Measurements from ENCODE around the gene WIZ. TPM values are rescaled to one million over a fixed set of nuclear protein-coding genes. Genes with fewer than 3 reads are reported as not detected.

Gene WIZ
- polyA plus RNA-seq, 12 donors: 20.6 to 41.1 (median 25.5) TPM; not detected in 1

GRCh38 chr19:15466851-15467733 is 17.3 kb upstream of the WIZ start:
- no peak for DNase-seq

DNA sequence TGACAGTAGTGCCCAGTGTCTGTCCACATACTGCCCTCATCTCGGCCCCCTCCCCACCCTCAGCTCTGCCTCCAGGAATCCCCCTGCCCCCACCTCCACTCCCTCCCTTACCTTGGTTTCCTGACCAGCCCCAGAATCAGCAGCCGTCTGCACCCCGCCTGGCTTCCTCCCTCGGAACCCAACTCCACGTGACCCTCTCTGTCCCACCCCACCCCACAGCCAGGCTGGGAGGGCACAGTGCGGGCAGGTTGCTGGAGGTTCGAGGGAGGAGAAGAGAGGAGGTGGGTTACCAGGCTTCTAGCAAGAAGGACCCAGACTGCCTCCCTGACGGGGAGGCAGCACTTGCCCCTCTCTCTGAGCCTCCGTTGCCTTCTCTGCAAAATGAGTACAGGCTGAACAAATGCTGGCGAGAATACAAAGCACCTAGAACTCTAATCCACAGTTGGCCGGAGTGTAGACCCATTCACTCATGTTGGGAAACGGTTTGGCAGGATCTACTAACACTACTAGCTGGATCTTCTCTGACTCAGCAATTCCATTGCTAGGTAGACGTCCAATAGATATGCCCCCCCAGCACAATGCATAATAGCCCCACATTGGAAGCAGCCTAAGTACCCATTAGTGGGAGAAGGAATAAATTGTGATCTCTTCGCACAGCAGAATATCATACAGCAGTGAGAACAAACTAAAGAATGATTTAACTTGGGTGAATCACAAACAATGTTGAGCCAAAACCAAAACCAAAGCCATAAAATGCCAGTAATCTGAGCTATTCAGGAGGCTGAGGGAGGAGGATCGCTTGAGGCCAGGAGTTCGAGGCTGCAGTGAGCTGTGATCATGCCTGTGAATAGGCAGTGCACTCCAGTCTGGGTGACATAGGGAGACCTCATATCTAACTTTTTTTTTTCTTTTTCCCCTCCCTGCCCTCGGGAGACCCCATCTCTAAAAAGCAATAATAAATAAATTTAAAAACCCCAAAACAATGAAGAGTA is 14.9 kb upstream of the WIZ start, which contains the start of gene RASAL3:
Gene RASAL3, minus strand, starts transcription at position 151 of the 992 bp plus-strand sequence. CDS start 186 bp downstream, outside the sequence.
- no peak for DNase-seq

- no peak for DNase-seq
These were observed 14.2 kb upstream of the WIZ start for GRCh38 chr19:15463861-15464371.

- no peak for DNase-seq
These were observed 11.9 kb upstream of the WIZ start for GRCh38 chr19:15461694-15462093.

DNA sequence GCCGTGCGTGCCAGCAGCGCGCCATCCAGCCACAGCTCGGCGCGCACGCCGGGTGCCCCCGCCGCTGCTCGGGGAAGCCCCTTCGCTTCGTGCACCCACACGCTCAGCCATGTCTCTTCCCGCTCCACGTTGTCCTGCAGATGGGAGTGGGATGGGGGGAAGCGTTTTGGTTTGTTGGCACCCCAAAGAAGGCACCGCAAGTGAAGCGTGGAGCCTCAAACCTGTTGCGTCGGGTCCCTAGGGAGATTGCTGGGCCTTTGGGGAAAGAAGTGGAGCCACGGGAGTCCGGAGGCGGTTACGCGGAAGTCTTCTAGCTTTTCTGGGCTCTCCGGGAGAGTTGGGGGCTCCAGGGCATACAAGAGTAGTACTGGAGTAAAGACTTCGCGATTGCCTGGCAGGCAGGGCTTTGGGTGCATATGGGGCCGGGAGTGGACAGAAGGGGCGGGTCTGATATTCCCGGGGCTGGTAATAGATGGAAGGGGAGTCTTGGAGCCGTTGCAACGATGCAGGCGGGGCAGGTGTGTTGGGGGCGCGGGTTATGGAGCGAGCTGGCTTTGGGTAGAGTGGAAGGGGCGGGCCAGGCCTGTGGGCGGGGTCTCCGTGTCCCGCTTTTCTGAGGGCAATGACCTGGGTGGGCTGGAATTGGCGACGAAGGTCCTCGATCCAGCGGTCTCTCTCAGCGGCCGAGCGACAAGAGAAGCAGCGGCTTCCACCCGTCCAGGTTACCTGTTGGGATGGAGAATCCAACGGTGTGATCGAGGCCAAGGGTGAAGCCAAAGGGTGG is 8.1 kb upstream of the WIZ start:
- DNase-seq: no peak

DNA sequence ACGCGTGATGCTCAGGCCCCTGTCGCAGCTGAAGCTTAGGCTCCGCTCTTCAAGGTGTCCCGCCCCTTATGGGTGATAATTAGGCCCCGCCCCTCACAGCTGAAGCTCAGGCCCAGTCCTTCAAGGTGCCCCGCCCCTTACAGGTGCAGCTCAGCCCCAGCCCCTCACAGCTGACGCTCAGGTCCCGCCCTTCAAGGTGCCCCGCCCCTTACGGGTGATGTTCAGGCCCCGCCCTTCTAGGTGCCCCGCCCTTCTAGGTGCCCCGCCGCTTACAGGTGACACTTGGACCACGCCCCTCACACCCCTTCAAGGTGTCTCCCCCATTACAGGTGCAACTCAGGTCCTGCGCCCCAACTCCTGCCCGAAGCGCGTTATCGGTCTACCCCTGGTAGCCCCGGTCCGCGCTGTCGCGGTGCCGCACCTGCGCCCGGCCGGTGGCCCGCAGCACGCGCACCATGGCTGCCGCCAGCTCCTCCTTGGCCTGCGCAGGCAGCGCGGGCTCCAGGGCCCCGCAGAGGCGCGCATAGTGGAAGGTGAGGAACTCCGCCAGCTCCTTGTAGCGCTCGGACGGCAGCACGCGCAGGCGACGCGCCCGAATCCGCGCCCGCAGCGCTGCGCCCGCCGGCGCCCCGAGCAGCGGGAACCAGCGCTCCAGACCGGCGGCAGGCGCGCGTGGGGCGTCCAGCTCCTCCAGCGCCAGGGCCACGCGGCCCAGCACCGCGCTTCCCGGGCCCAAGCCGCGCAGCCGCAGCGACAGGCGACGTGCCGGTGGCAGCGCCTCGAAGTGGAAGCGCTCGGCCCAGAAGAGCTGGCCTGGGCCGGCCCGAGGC is 7.3 kb upstream of the WIZ start:
- DNase-seq: no peak

DNA sequence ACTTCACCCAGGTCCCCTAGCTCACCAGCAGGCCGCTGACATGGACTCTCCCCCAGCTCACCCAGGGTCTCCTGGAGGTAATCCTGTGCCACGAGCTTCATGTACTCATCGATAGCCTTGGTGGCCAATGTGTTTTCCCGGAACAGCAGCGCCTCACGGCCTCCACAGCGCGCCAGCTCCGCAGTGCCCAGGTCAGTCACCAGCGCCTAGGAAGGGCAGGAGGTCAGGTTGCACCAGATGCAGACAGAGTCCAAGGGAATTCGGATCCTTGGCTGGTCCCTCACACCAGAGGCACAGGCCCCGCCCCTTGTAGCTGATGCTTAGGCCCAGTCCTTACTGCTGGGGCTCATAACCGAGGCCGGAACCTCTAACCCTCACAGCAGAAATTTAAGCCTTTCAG is 6.7 kb upstream of the WIZ start:
- DNase-seq: no peak

DNA sequence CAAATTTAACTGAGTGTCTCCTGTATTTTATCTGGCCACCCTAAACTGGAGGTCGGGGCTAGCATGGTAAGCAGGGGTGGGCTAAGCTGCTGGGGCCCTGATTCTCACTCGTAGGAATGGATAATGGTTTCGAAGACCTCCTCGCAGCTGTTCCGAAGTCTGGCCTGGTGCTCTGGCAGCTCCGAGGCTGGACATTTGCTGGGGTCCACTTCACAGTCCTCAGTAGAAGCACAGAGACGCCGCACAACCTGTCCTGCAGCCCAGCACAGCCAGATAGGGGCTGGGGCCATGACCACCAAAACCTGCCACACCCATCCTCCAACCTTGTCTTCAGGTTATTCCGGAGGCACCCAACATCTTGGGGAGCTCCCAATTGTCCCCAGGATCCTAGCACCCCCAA is 6.2 kb upstream of the WIZ start:
- DNase-seq: no peak

GRCh38 chr19:15453906-15454860 is 4.4 kb upstream of the WIZ start:
- DNase-seq: no peak

DNA sequence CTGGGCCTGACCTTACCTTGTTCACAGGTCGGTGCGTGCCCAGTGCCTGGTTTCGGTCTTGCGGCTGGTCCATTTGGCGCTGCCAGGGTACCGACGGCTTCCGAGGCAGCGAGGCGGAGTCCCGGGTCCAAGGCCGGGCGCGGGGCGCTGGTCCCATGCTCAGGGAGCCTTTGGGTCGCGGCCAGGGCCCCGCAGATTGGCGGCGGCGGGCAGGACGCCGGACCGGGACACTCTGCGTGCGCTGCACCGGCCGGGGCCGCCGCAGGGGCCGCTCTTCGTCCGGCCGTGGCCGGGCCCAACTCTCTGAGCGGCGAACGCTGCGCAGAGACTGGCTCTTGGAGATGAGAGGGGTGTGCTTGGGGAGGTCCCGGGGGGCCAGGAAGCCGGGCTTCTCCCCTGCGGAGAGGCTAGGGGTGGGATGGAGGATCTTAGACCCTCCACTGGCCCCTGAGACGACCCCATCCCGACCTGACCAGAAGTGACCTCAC is 3.4 kb upstream of the WIZ start:
- no peak for DNase-seq

- DNase-seq: peak; percentile 78
These were observed 2.6 kb upstream of the WIZ start for GRCh38 chr19:15452111-15453047.

GRCh38 chr19:15450528-15450890 is 753 bp upstream of the WIZ start:
- no peak for DNase-seq

DNA sequence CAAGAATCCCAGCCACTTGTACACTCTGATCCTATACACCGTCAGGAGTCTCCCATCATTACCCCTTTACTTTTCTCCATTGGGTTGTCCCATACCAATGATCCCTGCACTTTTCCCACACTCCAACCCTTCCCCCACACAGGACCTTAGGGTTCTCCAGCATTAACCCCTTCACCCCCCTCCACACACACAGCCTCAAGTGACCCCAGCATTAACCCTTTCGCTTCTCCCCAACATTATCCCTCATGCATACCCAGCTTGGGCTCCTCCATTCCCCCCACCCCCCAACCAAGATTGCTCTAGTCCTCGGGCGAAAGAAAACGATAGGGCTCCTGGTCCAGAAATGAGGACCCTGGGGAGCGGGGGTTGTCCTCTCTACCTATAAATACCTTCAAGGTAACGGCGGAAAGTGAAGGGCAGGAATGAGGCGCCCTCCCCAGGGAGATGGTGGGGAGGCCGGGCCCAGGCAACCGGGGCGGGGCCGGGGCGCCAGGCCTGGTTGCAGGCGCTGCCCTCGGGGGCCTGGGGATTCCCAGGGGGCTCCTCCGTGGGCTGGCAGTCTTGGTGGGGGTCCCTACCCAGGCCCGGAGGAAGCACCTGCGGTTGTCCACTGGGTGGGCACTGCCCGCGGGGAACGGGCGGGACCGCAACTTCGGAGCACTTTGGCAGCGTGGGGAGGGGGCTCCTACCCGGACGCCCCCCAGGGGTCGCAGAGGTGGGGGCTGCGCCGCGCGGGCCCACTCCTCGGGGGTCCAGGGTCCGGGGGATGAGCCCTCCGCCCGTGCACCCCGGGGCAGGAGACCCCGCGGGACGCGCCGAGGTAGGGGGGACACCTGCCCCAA is 757 bp downstream of the WIZ start:
- DNase-seq: no peak

DNA sequence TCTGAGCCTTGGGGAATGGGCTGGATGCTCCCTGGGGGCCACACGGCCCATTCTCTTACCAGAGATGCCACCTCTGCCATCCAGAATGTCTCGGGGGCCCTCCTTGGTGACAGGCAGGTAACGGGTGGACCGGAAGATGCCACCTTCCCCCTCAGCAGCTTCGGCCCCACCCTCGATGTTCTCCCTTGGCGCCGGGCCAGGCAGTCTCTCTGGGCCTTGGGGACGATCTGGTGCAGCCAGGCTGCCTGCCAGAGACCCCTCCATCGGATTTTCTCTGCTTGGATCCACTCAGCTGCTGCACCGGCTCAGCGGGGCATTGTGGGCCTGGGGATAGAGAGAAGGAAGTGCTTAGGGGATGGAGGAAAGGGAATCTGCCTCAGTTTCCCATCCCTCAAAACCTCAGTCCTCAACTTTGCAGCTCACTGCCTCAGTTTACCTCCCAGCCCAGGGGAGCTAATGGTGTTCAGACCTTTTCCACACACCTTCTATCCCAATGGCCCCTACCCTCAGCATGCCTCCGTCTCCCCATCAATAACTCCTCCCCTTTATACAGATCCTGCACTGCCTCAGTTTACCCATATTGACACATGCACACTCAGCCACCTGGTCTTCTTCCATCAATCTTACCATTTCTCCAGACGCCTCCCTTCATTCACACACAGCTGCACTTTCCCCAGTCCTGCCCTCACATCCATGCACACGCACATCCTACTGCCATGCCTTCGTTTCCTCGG is 1.5 kb downstream of the WIZ start:
- DNase-seq: no peak

DNA sequence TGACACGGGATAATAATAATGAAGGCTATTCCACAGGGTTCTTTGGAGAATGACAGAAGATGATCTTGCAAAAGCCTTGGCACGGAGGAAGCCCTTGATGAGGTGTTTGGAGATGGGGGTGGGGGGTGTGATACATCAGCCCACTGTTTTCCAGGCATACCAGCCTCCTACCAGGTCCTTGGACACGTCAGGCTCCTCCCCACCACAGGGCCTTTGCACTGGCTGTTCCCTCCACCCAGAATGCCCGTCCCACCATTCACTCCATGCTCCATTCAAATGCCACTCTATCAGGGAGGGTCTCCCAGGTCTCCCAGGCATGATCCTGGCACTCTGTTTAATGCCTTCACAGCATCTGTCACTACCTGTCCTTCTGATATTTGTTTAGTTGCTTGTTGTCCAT is 2.7 kb downstream of the WIZ start:
- no peak for DNase-seq

DNA sequence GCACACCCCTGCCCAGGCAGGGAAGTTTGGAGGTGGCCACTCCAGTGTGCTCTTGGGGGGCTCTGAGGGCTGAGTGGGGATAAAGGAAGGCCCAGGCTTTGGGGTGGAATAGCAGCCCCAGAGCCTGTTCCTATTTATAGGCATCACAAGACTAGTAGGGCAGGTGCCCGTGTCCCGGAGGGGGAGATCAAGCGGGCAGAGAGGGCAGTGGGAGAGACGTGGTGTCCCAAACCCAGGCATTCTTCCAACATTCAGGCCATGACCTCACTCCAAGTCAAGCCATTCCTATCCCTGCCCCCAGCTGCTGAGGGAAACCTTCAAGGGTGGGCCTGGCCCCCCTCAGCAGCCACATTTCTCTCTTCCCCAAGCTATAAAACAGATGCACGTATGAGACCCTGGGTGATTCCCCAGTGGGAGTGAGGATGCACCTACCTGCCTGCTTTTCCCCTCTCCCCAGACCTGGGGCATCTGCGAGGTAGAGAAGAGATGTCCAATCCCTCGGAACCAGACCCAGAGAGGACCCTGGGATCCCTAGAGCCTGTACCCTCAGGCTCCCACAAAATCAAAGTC is 3.9 kb downstream of the WIZ start:
- no peak for DNase-seq

Data from muscle of arm (tissue), 12 donors.